Right lobe of liver (tissue), 4 donors: ENCODE results near the gene CASP3.

Source experiments
- POLR2A ChIP-seq: fragments of 450-650 bp; IDR thresholded peaks from one replicate; pipeline ENCODE4 v1.6.1; 2017; ENCODE audit warnings: antibody characterized with exemption, mild to moderate bottlenecking
- TF ChIP-seq, protein P1 (sequence below), 4 donors: fragments of 200-600 bp in 3 of 4; fragments of 450-650 bp in 1 of 4; IDR thresholded peaks; one replicate each; pipeline versions ENCODE4 v1.5.1 to v1.8.0; 2016 to 2022; ENCODE audit warnings: antibody characterized with exemption in 4 of 4, mild to moderate bottlenecking in 2 of 4
- donor health status: DM: no; HTN: no; CAD: no.
- donor health status: DM: no; HTN: no; CAD: no.
- donor health status: DM: no; HTN: yes; CAD: no.

DNA sequence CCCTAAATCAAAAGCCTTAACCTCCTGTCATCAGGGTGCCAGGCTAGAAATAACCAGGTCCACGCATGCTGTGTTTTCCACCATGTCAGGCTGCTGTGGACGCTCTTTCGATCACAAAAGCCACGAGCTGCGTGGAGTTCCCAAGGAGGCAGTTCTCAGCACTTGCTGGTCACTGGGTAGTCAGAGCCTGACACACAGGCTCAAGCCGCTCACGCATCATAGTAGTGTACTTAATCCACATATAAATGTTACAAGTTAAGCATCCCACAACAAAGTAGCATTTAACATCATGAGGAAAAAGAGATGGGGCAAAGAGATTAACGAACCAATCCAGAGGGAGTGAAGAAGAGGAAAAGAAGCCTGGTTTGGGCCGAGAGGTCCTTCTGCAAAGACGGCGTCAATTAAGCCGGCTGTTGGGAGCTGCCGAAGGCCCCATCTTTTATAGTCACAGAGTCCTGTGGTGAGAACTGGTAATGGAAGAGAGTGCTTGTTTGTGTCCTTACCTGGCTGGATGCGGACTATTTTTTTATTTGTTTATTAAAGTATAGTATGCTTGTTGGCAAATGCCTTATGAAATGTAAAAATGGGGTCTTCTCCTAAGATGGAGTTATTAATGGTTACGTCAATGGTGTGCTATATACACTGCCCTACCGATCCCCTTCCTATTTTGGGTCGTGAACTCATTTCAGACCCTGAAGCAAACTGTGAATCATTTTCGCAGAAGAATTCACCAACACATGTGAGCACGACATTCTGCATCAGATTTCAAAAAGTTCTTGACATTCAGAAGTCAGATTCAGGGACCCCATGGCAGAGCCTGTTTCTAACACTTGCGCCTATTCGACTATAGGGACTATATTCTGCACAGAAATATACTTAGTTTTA lies 966 bp upstream of the CASP3 start:
- TF ChIP-seq, protein P1, sequence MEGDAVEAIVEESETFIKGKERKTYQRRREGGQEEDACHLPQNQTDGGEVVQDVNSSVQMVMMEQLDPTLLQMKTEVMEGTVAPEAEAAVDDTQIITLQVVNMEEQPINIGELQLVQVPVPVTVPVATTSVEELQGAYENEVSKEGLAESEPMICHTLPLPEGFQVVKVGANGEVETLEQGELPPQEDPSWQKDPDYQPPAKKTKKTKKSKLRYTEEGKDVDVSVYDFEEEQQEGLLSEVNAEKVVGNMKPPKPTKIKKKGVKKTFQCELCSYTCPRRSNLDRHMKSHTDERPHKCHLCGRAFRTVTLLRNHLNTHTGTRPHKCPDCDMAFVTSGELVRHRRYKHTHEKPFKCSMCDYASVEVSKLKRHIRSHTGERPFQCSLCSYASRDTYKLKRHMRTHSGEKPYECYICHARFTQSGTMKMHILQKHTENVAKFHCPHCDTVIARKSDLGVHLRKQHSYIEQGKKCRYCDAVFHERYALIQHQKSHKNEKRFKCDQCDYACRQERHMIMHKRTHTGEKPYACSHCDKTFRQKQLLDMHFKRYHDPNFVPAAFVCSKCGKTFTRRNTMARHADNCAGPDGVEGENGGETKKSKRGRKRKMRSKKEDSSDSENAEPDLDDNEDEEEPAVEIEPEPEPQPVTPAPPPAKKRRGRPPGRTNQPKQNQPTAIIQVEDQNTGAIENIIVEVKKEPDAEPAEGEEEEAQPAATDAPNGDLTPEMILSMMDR (IDR thresholded peaks at IDR 0.05), result no peak
- no peak for TF ChIP-seq POLR2A
